A549 (cell line): ENCODE results near the gene ADORA1. TPM values are rescaled to one million over a fixed set of nuclear protein-coding genes. Genes with fewer than 3 reads are reported as not detected.

Experiments used
- ATAC-seq, 2 experiments: fragments of 200-7000 bp in 1 of 2; fragments of >200 bp in 1 of 2; cut with Nextera tagmentation in 1 of 2; cut with Tn5 transposase in 1 of 2; 3 replicates each; pipeline versions ENCODE4 v1.8.0 to v1.9.1; 2018 to 2020; ENCODE audit warnings: mild to moderate bottlenecking in 1 of 2, moderate library complexity in 1 of 2
- CTCF ChIA-PET: fragments of 300-600 bp; sonication (Branson Sonifier 250); formaldehyde crosslinking; extraction: SDS; loops from one replicate; lab custom pipeline; 2021; ENCODE audit warnings: antibody characterized with exemption, inconsistent platforms; lab: Yijun Ruan, JAX
- POLR2A ChIA-PET: fragments of 350-600 bp; formaldehyde crosslinking; extraction: SDS; loops from one replicate; lab custom pipeline; 2021; ENCODE audit warnings: antibody characterized with exemption, inconsistent platforms; lab: Yijun Ruan, JAX
- DNase-seq, 2 experiments: peaks; one replicate each; pipeline versions ENCODE4 v3.0.0 to v3.0.0-alpha.2; 2011 to 2016; ENCODE audit warnings: low read depth in 1 of 2, low spot score in 1 of 2
- FAIRE-seq: peaks from 2 replicates; lab custom pipeline; 2011; peaks lifted over from hg19 to GRCh38; lab: Jason Lieb, UNC
- H3K27ac ChIP-seq, 2 experiments: fragments of >200 bp; sonication (Bioruptor Twin); formaldehyde crosslinking; 3 replicates each; pipeline ENCODE4 v1.5.1; 2016 to 2017
- H3K4me1 ChIP-seq: fragments of >200 bp; sonication (Bioruptor Twin); formaldehyde crosslinking; 3 replicates; pipeline ENCODE4 v1.6.1; 2016
- H3K4me2 ChIP-seq: fragments of >200 bp; sonication (Bioruptor Twin); formaldehyde crosslinking; 3 replicates; pipeline ENCODE4 v1.6.1; 2016
- H3K4me3 ChIP-seq: fragments of >200 bp; sonication (Bioruptor Twin); formaldehyde crosslinking; 3 replicates; pipeline ENCODE4 v1.5.1; 2016
- H3K9me3 ChIP-seq: fragments of >200 bp; sonication (Bioruptor Twin); formaldehyde crosslinking; 3 replicates; pipeline ENCODE4 v1.6.1; 2016
- BCL3 ChIP-seq: fragments of >200 bp; sonication (Bioruptor Twin); formaldehyde crosslinking; IDR thresholded peaks from 3 replicates; pipeline ENCODE4 v1.6.1; 2016
- CBX8 ChIP-seq: fragments of 200-600 bp; sonication (generic); IDR thresholded peaks from 2 replicates; pipeline ENCODE4 v1.6.1; 2016
- CEBPB ChIP-seq, 2 experiments: fragments of >200 bp in 1 of 2; sonication (Bioruptor Twin) in 1 of 2; formaldehyde crosslinking in 1 of 2; IDR thresholded peaks; 2 replicates each; pipeline ENCODE4 v1.6.1; 2012 to 2016
- CHD2 ChIP-seq: fragments of 150-350 bp; IDR thresholded peaks from 2 replicates; pipeline ENCODE4 v1.6.1; 2014; ENCODE audit warnings: low read length; ENCODE audit not compliant: partially characterized antibody
- CHD4 ChIP-seq: fragments of 200-600 bp; sonication (generic); IDR thresholded peaks from 2 replicates; pipeline ENCODE4 v1.6.1; 2016; ENCODE audit warnings: antibody characterized with exemption, mild to moderate bottlenecking, borderline replicate concordance
- CTCF ChIP-seq: fragments of >200 bp; sonication (Bioruptor Twin); formaldehyde crosslinking; IDR thresholded peaks from 3 replicates; pipeline ENCODE4 v1.5.1; 2016
- EHMT2 ChIP-seq: fragments of 200-600 bp; sonication (generic); IDR thresholded peaks from 2 replicates; pipeline ENCODE4 v1.6.1; 2016; ENCODE audit warnings: antibody characterized with exemption, low read depth, mild to moderate bottlenecking, moderate library complexity
- ESRRA ChIP-seq: fragments of 150-350 bp; IDR thresholded peaks from 2 replicates; pipeline ENCODE4 v1.6.1; 2014; ENCODE audit warnings: mild to moderate bottlenecking, low read length, borderline replicate concordance
- FOSB ChIP-seq: fragments of 250-450 bp; sonication (Bioruptor Pico); IDR thresholded peaks from 2 replicates; pipeline ENCODE4 v1.5.0; 2020; ENCODE audit warnings: mild to moderate bottlenecking, moderate library complexity
- FOXS1 ChIP-seq: fragments of 250-450 bp; sonication (Bioruptor Pico); IDR thresholded peaks from 2 replicates; pipeline ENCODE4 v1.5.0; 2020; ENCODE audit warnings: mild to moderate bottlenecking, moderate library complexity
- HES2 ChIP-seq: fragments of >200 bp; sonication (Bioruptor Twin); formaldehyde crosslinking; IDR thresholded peaks from 2 replicates; pipeline ENCODE4 v1.6.1; 2016
- HOXA7 ChIP-seq: fragments of 250-450 bp; sonication (Bioruptor Pico); IDR thresholded peaks from 2 replicates; pipeline ENCODE4 v1.5.0; 2020; ENCODE audit warnings: mild to moderate bottlenecking, moderate library complexity
- KDM1A ChIP-seq: fragments of 200-600 bp; sonication (generic); IDR thresholded peaks from 2 replicates; pipeline ENCODE4 v1.6.1; 2016; ENCODE audit warnings: low read depth, mild to moderate bottlenecking
- PBX3 ChIP-seq: IDR thresholded peaks from 2 replicates; pipeline ENCODE4 v1.6.1; 2012
- RAD21 ChIP-seq, 2 experiments: fragments of >200 bp in 1 of 2; sonication (Bioruptor Twin) in 1 of 2; formaldehyde crosslinking in 1 of 2; IDR thresholded peaks in 1 of 2; conservative IDR thresholded peaks in 1 of 2; 2 replicates in 1 of 2; 3 replicates in 1 of 2; pipeline ENCODE4 v1.6.1; 2012 to 2018; ENCODE audit warnings: inconsistent platforms in 1 of 2
- RCOR1 ChIP-seq: fragments of 150-350 bp; IDR thresholded peaks from 2 replicates; pipeline ENCODE4 v1.6.1; 2014; ENCODE audit warnings: antibody characterized with exemption, low read length, low read depth
- SMC3 ChIP-seq: fragments of >200 bp; sonication (Bioruptor Twin); formaldehyde crosslinking; IDR thresholded peaks from 3 replicates; pipeline ENCODE4 v1.6.1; 2018; ENCODE audit warnings: inconsistent platforms
- SREBF2 ChIP-seq: fragments of 450-650 bp; IDR thresholded peaks from 2 replicates; pipeline ENCODE4 v1.6.1; 2014; ENCODE audit warnings: mild to moderate bottlenecking, moderate library complexity
- TFCP2L1 ChIP-seq: fragments of 250-450 bp; sonication (Bioruptor Pico); IDR thresholded peaks from 2 replicates; pipeline ENCODE4 v1.5.0; 2021; ENCODE audit warnings: mild to moderate bottlenecking
- TP53 ChIP-seq: fragments of 250-450 bp; sonication (Bioruptor Pico); IDR thresholded peaks from 2 replicates; pipeline ENCODE4 v1.5.0; 2021; ENCODE audit warnings: mild to moderate bottlenecking, moderate library complexity
- USF2 ChIP-seq: fragments of 450-650 bp; IDR thresholded peaks from 2 replicates; pipeline ENCODE4 v1.6.1; 2014; ENCODE audit warnings: antibody characterized with exemption
- ZC3H11A ChIP-seq: fragments of 450-650 bp; IDR thresholded peaks from 2 replicates; pipeline ENCODE4 v1.6.1; 2014; ENCODE audit warnings: antibody characterized with exemption, mild to moderate bottlenecking
- WGBS: methylation state at CpG from one replicate; pipeline ENCODE4 v1.1.6; 2017; ENCODE audit errors: missing lambda C conversion rate; 5-methylcytosine and 5-hydroxymethylcytosine counted together
- polyA plus RNA-seq, 4 experiments: library from polyadenylated mRNA; depleted of rRNA in 3 of 4; stranded (reverse); fragments of >200 nt; fragmentation: RNase III in 1 of 4; extraction: RNeasy Plus Mini Kit Qiagen cat#74134 plus additional on column Dnase treatment in 1 of 4; gene quantifications; 2 replicates in 3 of 4; 3 replicates in 1 of 4; pipeline ENCODE4 v1.2.3, GENCODE V29; 2011 to 2017

ADORA1 gene
- polyA plus RNA-seq, 2 of the 4 experiments (the other 2 are of a cell fraction): 0.48 to 2.4 TPM

- no peak for ATAC-seq
- TF ChIP-seq EHMT2: no peak
- no peak for TF ChIP-seq PBX3
- TF ChIP-seq SREBF2: no peak
- no peak for TF ChIP-seq RCOR1
- TF ChIP-seq HES2: no peak
- no peak for TF ChIP-seq CHD2
- TF ChIP-seq BCL3: no peak
- TF ChIP-seq USF2: no peak
- TF ChIP-seq KDM1A: no peak
- no peak for TF ChIP-seq FOSB
- no peak for TF ChIP-seq CEBPB (IDR thresholded peaks at IDR 0.05)
- no peak for TF ChIP-seq CHD4
- TF ChIP-seq ZC3H11A: no peak
- no peak for TF ChIP-seq CBX8
- TF ChIP-seq, all 56 proteins: peak for 0
- DNase-seq (no peak), FAIRE-seq (no peak)
- 78% methylated on average over 15 of the region's 22 CpGs for WGBS
- peaks cover 10% of the 10 kb centered on the region for H3K4me1 ChIP-seq
- H3K4me2 ChIP-seq: no peak overlapping the region
- ChIA-PET POLR2A (no interaction called here), CTCF (interaction anchor here (0.6 to 13.2 kb wide), 37 partner anchors 10 to 580 kb away, joined by 3 to 188 read pairs (median 6); partner anchors contain the start of genes ADORA1 and CHI3L1)
- no peak overlapping the region for H3K4me3 ChIP-seq
- no peak overlapping the region for H3K27ac ChIP-seq
- no peaks in the 10 kb centered on the region for H3K9me3 ChIP-seq
Measured at GRCh38 chr1:203171341-203172183, 44.0 kb downstream of the ADORA1 start.

- H3K27ac ChIP-seq: no peak overlapping the region
- no peak overlapping the region for H3K4me3 ChIP-seq
- ChIA-PET POLR2A (no interaction called here), CTCF (interaction anchor here (0.6 to 13.2 kb wide), 46 partner anchors 9 to 579 kb away, joined by 3 to 188 read pairs (median 5); partner anchors contain the start of genes ADORA1 and CHI3L1)
- H3K4me1 ChIP-seq: peaks cover 18% of the 10 kb centered on the region
- ATAC-seq (peak; percentile 67 to 93), DNase-seq (peak; percentile 67 to 78), FAIRE-seq (no peak)
- no peak overlapping the region for H3K4me2 ChIP-seq
- no peaks in the 10 kb centered on the region for H3K9me3 ChIP-seq
- WGBS: 34% methylated on average over 6 of the region's 8 CpGs
- TF ChIP-seq ESRRA: no peak
- no peak for TF ChIP-seq HOXA7 (CRISPR knock-in tag)
- peak; percentile 85 for TF ChIP-seq SMC3
- no peak for TF ChIP-seq TFCP2L1
- TF ChIP-seq FOXS1 (CRISPR knock-in tag): no peak
- peak; percentile 78 for TF ChIP-seq CTCF
- no peak for TF ChIP-seq TP53 (CRISPR knock-in tag)
- TF ChIP-seq RAD21 (conservative IDR thresholded peaks at IDR 0.05 in 1 of 2, IDR thresholded peaks at IDR 0.05 in 1 of 2): peak; percentile 61 to 68
- TF ChIP-seq CEBPB (IDR thresholded peaks at IDR 0.05): no peak
- TF ChIP-seq, all 56 proteins: peak for 3
Measured at GRCh38 chr1:203172184-203173010, 44.9 kb downstream of the ADORA1 start.
